Central memory CD8-positive, alpha-beta T cell (primary cell): ENCODE measurements around the gene PHACTR4.
A peak's percentile ranks its signal among the peaks of the same experiment; 100 is the strongest.
"Not testable (repeated sequence)": the region's sequence is repeated elsewhere in the genome, so short reads cannot be mapped to it uniquely, and the experiment has no call there.

Experiments
- ATAC-seq: fragments of 150-1000 bp; cut with Tn5 transposase; replicated peaks from 2 replicates; pipeline ENCODE4 v1.10.0; 2022; ENCODE audit warnings: mild to moderate bottlenecking, moderate FRiP score, moderate number of reproducible peaks; ENCODE audit not compliant: poor library complexity, severe bottlenecking; ENCODE audit errors: extremely low read depth
- DNase-seq, 2 donors: peaks; one replicate each; pipeline ENCODE4 v3.0.0; 2021; ENCODE audit warnings: low spot score in 2 of 2
- H3K27ac Mint-ChIP-seq: one replicate; pipeline ENCODE4 v1.8.0; 2022; ENCODE audit warnings: low read depth, mild to moderate bottlenecking, moderate library complexity, mixed read lengths
- H3K27me3 Mint-ChIP-seq: one replicate; pipeline ENCODE4 v1.8.0; 2022; ENCODE audit warnings: mixed read lengths
- H3K36me3 Mint-ChIP-seq: one replicate; pipeline ENCODE4 v1.8.0; 2022; ENCODE audit warnings: mild to moderate bottlenecking, moderate library complexity, mixed read lengths; ENCODE audit not compliant: insufficient read depth
- H3K4me1 Mint-ChIP-seq: one replicate; pipeline ENCODE4 v1.8.0; 2022; ENCODE audit warnings: mixed read lengths
- H3K4me3 Mint-ChIP-seq: one replicate; pipeline ENCODE4 v1.8.0; 2022; ENCODE audit warnings: mild to moderate bottlenecking, moderate library complexity, mixed read lengths
- H3K9me3 Mint-ChIP-seq: one replicate; pipeline ENCODE4 v1.8.0; 2022; ENCODE audit warnings: mixed read lengths

The PHACTR4 gene

DNA sequence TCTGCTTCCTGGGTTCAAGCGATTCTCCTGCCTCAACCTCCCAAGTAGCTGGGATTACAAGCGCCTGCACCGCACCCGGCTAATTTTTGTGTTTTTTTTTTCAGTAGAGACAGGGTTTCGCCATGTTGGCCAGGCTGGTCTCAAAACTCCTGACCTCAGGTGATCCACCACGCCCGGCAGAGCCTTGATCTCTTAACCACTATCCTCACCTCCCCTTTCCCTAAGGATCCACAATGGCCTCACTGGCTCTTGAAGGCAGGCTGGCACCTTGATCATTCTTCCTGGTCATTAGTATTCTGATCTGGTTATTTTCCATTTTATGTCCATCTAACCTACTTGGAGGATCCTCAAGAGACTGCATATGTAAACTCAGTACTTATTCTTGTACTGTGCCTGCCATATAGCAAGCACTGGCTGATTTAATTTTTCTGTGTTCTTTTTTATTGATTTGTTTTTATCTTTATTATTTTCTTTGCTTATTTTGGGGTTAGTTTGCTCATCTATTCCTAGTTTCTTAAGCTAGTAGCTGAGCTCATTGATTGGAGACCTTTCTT is 142.6 kb downstream of the PHACTR4 start:
- Mint-ChIP-seq H3K36me3 (peaks cover 80% of the 10 kb centered on the region), H3K27ac (peak overlapping the region; percentile 58), H3K4me3 (peak overlapping the region; percentile 67), H3K4me1 (peaks cover 45% of the 10 kb centered on the region), H3K9me3 (no peaks in the 10 kb centered on the region), H3K27me3 (no peaks in the 10 kb centered on the region)
- no peak for ATAC-seq
- no peak for DNase-seq

DNA sequence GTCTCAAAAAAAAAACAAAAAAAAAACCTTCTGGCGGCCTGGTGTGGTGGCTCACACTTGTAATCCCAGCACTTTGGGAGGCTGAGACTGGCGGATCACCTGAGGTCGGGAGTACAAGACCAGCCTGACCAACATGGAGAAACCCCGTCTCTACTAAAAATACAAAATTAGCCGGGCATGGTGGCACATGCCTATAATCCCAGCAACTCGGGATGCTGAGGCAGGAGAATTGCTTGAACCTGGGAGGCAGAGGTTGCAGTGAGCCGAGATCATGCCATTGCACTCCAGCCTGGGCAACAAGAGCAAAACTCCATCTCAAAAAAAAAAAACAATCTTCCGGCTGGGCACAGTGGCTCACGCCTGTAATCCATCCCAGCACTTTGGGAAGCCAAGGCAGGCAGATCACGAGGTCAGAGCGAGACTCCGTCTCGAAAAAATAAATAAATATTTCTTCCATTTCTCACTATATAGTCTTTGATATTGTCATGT is 144.9 kb downstream of the PHACTR4 start:
- not testable (repeated sequence) for ATAC-seq, H3K27ac Mint-ChIP-seq, H3K4me3 Mint-ChIP-seq, H3K9me3 Mint-ChIP-seq, DNase-seq, H3K27me3 Mint-ChIP-seq
- Mint-ChIP-seq H3K36me3 (peaks cover 60% of the 10 kb centered on the region), H3K4me1 (peaks cover 47% of the 10 kb centered on the region)

DNA sequence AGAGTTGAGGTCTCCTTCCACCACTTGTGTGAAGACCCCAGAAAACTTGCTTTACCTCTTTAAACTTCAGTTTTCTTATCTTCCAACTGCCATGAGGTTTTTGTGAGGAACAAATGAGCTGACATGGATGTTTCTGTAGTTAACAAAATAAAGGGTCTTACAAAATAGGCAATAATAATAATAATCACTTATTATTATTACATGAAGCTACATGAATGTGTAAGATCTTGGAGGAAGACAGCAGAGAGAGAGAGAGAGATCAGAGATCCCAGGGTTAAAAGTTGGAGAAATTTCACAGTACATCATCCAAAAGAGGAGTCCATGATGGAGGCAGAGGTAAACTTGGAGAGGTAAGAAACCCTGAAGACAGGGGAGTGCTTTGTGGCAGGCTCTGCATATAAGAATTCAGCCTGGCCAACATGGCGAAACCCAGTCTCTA is 147.0 kb downstream of the PHACTR4 start:
- H3K9me3 Mint-ChIP-seq, result no peaks in the 10 kb centered on the region
- ATAC-seq (no peak), DNase-seq (no peak)
- H3K27ac Mint-ChIP-seq, result peak overlapping the region; percentile 42
- H3K4me1 Mint-ChIP-seq, result peaks cover 31% of the 10 kb centered on the region
- H3K27me3 Mint-ChIP-seq, result no peaks in the 10 kb centered on the region
- H3K36me3 Mint-ChIP-seq, result peaks cover 39% of the 10 kb centered on the region
- peak overlapping the region; percentile 85 for H3K4me3 Mint-ChIP-seq

DNA sequence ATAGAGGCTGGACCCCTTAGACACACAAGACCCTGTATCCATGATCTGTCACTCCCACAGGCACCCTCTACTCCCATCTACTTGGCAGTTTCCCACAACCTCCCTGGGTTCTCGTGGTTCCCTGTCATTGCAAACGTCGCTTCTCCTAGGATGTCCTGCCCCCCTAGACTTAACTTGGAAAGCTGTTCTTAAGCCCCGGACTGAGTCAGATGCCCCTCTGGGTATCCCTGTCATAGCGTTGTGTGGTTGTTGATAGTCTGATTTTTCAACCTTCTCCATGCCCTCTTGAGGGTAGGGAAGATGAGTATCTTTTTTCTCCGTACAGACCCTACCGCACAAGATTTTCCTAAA is 148.1 kb downstream of the PHACTR4 start:
- Mint-ChIP-seq H3K4me3 (peak overlapping the region; percentile 85), H3K27ac (peak overlapping the region; percentile 11), H3K9me3 (no peaks in the 10 kb centered on the region), H3K4me1 (peaks cover 31% of the 10 kb centered on the region), H3K36me3 (peaks cover 28% of the 10 kb centered on the region), H3K27me3 (no peaks in the 10 kb centered on the region)
- DNase-seq, result no peak
- ATAC-seq, result no peak

GRCh38 chr1:28518000-28518744 is 148.6 kb downstream of the PHACTR4 start:
- no peaks in the 10 kb centered on the region for H3K9me3 Mint-ChIP-seq
- peak overlapping the region; percentile 85 for H3K4me3 Mint-ChIP-seq
- peaks cover 26% of the 10 kb centered on the region for H3K36me3 Mint-ChIP-seq
- no peaks in the 10 kb centered on the region for H3K27me3 Mint-ChIP-seq
- peak overlapping the region; percentile 79 for H3K27ac Mint-ChIP-seq
- DNase-seq, result peak; percentile 77 to 87
- H3K4me1 Mint-ChIP-seq, result peaks cover 28% of the 10 kb centered on the region
- peak; percentile 77 for ATAC-seq

DNA sequence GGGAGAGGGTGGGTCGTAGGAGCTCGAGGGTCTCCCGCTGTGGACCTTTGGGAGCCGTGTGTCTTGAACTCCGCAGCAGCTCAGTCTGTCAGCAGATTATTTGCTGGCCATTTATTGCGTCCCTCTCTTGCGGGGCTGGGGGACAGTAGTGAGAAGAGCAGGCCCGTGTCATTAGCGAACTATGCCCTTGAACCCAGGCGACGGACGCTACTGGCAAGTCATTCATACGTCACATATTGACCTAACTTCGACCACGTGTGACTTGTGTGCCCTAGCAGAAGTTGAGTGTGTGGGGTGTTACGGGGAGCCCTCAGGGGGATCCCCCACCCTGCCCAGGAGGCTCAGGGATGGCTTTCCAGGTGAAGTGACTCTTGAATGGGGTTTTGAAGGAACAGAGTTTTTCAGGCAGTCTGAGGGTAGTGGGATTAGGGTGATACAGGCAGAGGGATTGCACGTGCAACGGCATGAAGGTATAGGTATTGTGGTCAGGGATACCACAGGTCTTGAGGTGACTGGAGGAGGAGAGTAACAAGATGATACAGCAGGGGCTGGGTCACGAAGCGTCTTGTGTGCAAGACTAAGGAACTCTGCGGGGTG is 149.3 kb downstream of the PHACTR4 start:
- peak in 1 of 2 donors; percentile 23 for DNase-seq
- no peaks in the 10 kb centered on the region for H3K27me3 Mint-ChIP-seq

DNA sequence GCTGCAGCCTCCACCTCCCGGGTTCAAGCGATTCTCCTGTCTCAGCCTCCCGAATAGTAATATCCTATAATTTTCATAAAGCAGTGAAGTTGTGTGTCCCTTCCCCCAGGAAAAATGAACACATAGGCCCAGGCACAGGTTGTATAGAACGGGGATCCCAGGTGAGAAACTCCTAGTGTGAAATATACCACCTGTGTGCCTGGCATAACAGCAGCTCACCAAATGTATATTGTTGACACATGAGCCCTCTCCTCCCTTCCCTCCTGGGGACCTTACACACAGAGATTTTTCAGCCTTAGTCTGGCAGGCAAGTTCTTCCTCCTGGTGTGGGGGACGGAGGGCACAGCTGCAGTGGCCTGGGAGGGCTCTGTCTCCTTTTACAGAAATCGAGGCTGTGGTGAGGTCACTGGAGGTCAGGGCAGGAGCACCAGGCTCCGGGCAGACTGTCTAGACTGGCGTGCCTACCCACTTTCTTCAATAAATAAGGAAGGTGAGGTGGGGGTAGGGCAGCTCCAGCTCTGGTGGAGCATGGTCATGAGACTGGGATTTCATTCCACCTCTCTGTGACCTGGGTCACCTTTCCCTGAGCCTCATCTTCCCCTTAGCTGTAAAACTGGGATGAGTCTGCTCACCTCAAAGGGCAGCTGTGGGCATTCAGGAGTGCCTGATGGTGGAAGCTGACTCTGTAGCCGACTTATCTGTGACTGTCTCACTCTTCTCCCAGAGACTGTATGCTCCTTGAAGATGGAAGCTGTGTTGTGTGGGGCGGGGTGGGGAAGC is 150.6 kb downstream of the PHACTR4 start:
- Mint-ChIP-seq H3K4me3 (peak overlapping the region; percentile 54), H3K9me3 (no peaks in the 10 kb centered on the region), H3K4me1 (peaks cover 35% of the 10 kb centered on the region), H3K36me3 (peaks cover 6% of the 10 kb centered on the region), H3K27me3 (no peaks in the 10 kb centered on the region), H3K27ac (no peak overlapping the region)
- DNase-seq, result no peak
- no peak for ATAC-seq

More for the DNA sequence above, 149.3 kb downstream of the PHACTR4 start:
- Mint-ChIP-seq H3K27ac (peak overlapping the region; percentile 79), H3K4me1 (peaks cover 30% of the 10 kb centered on the region), H3K9me3 (no peaks in the 10 kb centered on the region), H3K4me3 (peak overlapping the region; percentile 85), H3K36me3 (peaks cover 19% of the 10 kb centered on the region)
- ATAC-seq, result peak; percentile 63

DNA sequence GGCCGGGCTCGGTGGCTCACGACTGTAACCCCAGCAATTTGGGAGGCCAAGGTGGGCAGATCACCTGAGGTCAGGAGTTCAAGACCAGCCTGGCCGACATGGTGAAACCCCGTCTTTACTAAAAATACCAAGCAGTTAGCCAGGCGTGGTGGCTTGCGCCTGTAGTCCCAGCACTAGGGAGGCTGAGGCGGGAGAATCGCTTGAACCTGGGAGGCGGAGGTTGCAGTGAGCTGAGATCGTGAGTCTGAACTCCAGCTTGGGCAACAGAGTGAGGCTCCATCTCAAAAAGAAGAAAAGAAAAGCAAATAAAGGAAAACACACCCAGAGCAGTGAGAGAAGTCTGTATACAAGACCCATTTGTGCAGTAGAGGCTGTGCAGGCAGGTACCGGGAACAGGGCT is 151.3 kb downstream of the PHACTR4 start:
- Mint-ChIP-seq H3K27ac (peak overlapping the region; percentile 10), H3K4me1 (peaks cover 35% of the 10 kb centered on the region)
- DNase-seq, H3K4me3 Mint-ChIP-seq, H3K9me3 Mint-ChIP-seq, H3K27me3 Mint-ChIP-seq, H3K36me3 Mint-ChIP-seq, ATAC-seq: not testable (repeated sequence)

- Mint-ChIP-seq H3K4me3 (no peak overlapping the region), H3K9me3 (no peaks in the 10 kb centered on the region), H3K27ac (peak overlapping the region; percentile 10), H3K4me1 (peaks cover 35% of the 10 kb centered on the region), H3K27me3 (no peaks in the 10 kb centered on the region), H3K36me3 (peaks cover 5% of the 10 kb centered on the region)
- ATAC-seq (no peak), DNase-seq (no peak)
Measured at GRCh38 chr1:28521502-28522164, 152.1 kb downstream of the PHACTR4 start.

DNA sequence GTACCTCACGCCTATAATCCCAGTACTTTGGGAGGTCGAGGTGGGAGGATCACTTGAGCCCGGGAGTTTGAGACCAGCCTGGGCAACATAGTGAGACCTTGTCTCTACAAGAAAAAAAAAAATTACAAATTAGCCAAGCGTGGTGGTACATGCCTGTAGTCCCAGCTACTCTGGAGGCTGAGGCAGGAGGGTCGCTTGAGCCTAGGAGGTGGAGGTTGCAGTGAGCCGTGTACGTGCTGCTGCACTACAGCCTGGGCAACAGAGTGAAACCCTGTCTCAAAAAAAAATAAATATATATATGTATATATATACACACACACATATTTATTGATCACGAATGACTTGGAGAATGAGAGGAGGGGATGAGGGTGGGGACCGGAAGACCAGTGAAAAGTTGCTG is 153.0 kb downstream of the PHACTR4 start:
- not testable (repeated sequence) for DNase-seq, H3K36me3 Mint-ChIP-seq, H3K4me3 Mint-ChIP-seq, ATAC-seq, H3K9me3 Mint-ChIP-seq, H3K27ac Mint-ChIP-seq, H3K27me3 Mint-ChIP-seq
- H3K4me1 Mint-ChIP-seq, result peaks cover 30% of the 10 kb centered on the region

GRCh38 chr1:28525002-28525642 is 155.6 kb downstream of the PHACTR4 start:
- H3K27ac Mint-ChIP-seq, H3K27me3 Mint-ChIP-seq, DNase-seq, H3K36me3 Mint-ChIP-seq, H3K9me3 Mint-ChIP-seq, ATAC-seq, H3K4me3 Mint-ChIP-seq: not testable (repeated sequence)
- peaks cover 17% of the 10 kb centered on the region for H3K4me1 Mint-ChIP-seq
